ENCODE measurements around the gene APLF. TPM values are rescaled to one million over a fixed set of nuclear protein-coding genes. Genes with fewer than 3 reads are reported as not detected.
"Not testable (repeated sequence)": the region's sequence is repeated elsewhere in the genome, so short reads cannot be mapped to it uniquely, and the experiment has no call there.

The APLF gene
- total RNA-seq, 1 donor from 2014 or later = 3.3 TPM

DNA sequence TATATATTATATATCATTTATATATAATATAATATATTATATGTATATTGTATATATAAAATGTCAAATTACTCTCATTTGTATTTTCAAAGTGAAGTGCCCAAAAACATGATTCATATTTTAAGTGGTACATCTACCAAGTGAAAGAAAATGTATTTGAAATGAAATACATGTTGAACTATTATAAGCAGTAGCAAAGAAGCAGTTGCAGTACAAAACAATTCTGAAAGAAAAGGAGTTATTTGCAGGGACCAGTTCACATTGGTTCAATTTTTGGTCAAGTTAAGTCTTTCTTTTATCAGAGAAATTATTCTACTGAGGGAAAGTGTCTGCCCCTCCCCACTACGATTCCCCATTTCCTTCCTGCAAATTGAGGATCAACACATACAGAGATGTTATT is 51.9 kb downstream of the APLF start:
- intact Hi-C loops (cut with micrococcal nuclease) = loop anchor here (5.0 kb wide), 1 partner anchor 132 kb away; no protein-coding TSS in a partner anchor

DNA sequence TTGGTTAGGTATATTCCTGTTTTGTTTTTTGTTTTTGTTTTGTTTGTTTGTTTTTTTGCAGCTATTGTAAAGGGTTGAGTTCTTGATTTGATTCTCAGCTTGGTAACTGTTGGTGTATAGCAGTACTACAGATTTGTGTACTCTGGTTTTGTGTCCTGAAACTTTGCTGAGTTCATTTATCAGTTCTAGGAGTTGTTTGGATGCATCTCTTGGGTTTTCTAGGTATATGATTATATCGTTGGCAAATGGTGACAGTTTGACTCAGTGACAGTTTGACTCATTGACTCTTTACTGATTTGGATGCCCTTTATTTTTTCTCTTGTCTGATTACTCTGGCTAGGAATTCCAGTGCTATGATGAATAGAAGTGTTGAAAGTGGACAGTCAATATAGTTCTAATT is 53.7 kb downstream of the APLF start:
- intact Hi-C loops (cut with micrococcal nuclease) = loop anchor here (1.0 to 5.0 kb wide), 7 partner anchors 56 to 316 kb away; no protein-coding TSS in a partner anchor

GRCh38 chr2:68526943-68527342 is 59.6 kb downstream of the APLF start:
- intact Hi-C loops (cut with micrococcal nuclease) = not testable (repeated sequence)

DNA sequence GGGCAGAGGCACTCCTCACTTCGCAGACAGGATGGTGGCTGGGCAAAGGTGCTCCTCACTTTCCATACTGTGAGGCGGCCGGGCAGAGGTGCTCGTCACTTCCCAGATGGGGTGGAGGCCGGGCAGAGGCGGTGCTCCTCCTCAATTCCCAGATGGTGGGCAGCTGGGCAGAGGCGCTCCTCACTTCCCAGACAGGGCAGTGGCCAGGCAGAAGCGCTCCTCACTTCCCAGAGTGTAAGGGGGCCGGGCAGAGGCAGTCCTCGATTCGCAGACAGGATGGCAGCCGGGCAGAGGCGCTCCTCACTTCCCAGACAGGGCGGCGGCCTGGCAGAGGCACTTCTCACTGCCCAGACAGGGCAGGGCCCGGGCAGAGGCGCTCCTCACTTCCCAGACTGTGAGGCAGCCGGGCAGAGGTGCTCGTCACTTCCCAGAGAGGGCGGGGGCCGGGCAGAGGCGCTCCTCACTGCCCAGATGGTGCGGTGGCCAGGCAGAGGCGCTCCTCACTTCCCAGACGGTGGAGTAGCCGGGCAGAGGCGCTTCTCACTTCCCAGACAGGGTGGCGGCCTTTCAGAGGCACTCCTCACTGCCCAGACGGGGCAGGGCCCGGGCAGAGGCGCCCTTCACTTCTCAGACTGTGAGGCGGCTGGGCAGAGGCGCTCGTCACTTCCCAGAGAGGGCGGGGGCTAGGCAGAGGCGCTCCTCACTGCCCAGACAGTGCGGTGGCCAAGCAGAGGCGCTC is 60.1 kb downstream of the APLF start:
- intact Hi-C loops (cut with micrococcal nuclease) = not testable (repeated sequence)

DNA sequence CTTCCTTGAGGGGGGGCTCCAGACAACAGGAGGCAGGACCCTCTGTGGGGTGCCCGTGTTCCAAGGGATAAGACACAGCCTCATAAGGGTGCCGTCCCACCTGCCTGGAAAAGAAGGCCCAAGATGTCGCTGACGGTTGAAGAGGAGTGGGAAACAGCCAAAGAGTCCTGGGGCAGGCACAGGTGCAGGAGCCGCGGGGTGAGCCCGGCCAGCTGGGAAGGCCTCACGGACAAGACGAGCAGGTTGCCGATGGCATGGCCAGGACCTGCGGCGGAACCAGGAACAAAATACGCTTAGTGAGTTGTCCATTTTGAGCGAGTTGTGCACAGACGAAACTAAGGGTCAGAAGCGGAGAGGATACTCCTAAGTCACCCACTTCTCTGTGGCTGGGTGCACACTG is 61.8 kb downstream of the APLF start:
- intact Hi-C loops (cut with micrococcal nuclease) = not testable (repeated sequence)

- intact Hi-C loops (cut with micrococcal nuclease) = not testable (repeated sequence)
These were observed 62.3 kb downstream of the APLF start for GRCh38 chr2:68529651-68530050.

DNA sequence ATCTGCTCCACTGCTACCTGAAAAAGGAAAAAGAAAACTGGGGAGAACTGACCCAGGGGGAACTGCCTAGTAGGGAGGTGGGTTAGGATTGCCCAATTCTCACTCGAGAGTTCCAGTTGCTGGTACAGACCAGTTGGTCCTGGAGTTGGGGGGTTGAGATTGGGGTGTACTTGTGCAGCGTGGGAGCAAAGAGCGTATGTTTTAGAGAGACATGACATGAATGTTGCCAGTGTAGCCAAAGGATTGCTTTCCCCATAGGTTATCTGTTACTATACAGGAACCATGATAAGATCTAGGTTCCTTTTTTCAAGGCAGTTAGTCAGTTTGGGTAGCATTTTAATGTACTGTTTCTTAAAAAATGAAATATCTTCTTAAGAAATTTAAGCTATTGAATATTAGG is 68.6 kb downstream of the APLF start:
- intact Hi-C loops (cut with micrococcal nuclease) = no loop called here

DNA sequence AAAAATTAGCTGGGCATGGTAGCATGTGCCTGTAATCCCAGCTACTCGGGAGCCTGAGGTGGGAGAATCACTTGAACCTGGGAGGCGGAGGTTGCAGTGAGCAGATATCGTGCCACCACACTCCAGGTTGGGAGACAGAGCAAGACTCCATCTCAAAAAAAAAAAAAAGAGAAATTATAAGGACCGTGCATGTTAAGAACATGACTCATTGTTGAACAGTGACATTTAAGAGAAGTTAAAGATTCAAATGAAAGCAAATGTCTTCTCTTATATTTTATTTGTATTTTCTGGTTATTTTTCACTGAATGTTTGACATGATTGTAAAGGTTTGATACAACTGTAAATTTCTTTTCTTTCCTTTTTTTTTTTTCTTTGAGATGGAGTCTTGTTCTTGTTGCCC is 69.6 kb downstream of the APLF start:
- intact Hi-C loops (cut with micrococcal nuclease) = no loop called here

DNA sequence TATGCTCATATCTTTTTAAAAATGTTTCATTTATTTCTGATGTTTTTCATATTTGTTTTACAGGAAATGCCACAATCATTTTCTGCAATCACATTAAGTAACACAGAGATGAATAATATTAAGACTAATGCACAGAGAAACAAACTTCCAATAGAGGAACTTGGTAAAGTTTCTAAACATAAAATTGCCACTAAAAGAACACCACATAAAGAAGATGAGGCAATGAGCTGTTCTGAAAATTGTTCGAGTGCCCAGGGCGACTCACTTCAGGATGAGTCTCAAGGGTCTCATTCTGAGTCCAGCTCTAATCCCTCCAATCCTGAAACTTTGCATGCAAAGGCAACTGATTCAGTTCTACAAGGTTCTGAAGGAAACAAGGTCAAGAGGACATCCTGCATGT is 70.4 kb downstream of the APLF start:
- intact Hi-C loops (cut with micrococcal nuclease) = no loop called here

DNA sequence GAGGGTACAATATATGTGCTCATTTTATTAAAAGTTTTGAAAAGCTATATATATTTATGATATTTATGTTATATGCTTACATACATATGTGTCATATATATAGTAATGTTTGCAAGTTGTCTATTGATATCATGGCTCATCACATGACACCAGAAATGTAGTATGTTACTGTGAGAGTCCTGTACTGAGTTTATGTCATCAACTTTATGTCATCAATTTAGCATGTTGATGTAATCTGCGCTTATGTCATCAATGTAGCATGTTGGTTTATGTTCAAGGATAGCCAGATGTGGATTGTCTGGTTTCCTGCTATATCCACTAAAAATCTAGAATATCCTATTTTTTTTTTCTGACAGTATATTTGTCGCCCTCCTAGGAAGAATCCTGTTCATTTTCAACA is 77.4 kb downstream of the APLF start:
- intact Hi-C loops (cut with micrococcal nuclease) = no loop called here

DNA sequence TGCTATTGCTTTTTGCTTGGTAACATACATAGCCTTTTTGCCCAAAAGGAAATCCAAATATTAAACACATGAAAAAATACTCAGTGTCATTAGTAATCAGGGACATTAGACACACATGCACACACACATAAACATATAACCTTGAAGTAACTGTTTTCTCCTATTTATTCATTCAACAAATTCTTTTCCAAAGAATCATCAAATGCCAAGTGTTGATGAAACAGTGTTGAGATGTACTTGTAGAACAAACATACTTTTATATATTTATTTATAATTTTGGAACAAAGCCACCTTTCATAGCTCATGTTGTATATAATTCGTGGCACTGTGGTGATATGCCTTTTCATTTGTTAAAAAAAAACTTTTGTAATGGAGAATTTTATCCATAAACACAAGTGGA is 81.0 kb downstream of the APLF start:
- intact Hi-C loops (cut with micrococcal nuclease) = no loop called here

DNA sequence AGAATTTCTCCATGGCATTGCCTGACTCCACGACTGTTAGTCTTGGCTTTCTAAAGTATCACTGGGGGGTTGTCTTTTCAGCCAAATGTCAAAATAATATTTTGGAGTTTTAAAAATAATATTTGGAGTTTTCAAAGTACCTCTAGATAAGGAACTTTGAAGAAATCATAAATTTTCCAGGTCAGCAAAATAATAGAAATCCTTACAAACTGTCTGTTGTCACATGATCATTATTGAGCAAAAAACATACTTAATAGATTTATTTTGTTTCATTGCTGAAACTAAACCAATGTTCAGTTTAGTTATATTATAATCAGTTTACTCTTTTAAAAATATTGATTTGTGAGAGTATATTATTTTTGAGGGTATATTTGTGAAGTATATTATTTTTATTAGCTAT is 85.7 kb downstream of the APLF start:
- intact Hi-C loops (cut with micrococcal nuclease) = no loop called here

GRCh38 chr2:68555425-68556206 is 88.2 kb downstream of the APLF start:
- intact Hi-C loops (cut with micrococcal nuclease) = not testable (repeated sequence)

DNA sequence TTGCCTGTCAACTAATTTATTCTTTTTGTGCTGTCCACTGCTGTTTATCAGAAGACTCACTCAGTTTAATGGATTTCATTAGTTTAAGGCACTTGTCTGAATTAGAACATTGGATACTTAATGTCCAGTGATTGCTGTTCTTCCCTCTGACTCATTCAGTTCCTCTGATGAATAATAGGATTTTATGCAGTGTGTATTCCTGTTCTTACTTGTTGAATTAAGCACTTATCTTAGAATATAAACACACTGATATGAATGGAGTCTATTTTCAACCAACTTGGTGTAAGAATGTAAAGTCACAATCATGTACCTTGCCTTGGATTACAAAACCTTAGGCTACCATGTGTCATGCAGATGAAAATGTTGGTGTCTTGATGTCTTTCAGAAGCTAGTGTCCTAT is 89.0 kb downstream of the APLF start:
- intact Hi-C loops (cut with micrococcal nuclease) = no loop called here

- intact Hi-C loops (cut with micrococcal nuclease) = no loop called here
These were observed 91.2 kb downstream of the APLF start for GRCh38 chr2:68558576-68558975.

GRCh38 chr2:68559692-68560091 is 92.3 kb downstream of the APLF start:
- intact Hi-C loops (cut with micrococcal nuclease) = no loop called here

- intact Hi-C loops (cut with micrococcal nuclease) = no loop called here
These were observed 93.2 kb downstream of the APLF start for GRCh38 chr2:68560545-68560944.

- intact Hi-C loops (cut with micrococcal nuclease) = no loop called here
These were observed 94.0 kb downstream of the APLF start for GRCh38 chr2:68561372-68561771.

GRCh38 chr2:68562934-68563333 is 95.5 kb downstream of the APLF start:
- intact Hi-C loops (cut with micrococcal nuclease) = no loop called here

DNA sequence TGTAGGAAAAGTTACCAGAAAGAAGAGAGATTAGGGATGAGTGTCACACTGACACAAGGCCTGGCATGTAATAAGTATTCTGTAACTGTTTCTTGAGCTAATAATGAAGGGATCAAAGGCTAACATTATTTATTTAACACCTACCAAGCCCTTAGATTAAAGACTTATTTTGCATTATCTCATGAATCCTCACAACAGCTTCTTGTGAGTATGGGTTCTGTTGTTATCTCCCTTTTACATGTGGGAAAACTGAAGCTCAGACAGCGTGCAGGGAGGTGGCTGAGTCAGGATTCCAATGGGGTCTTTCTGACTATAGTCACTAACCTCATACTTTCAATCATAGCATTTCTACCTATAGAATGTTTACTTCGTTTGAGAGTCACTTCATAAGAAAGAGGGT is 97.0 kb downstream of the APLF start:
- intact Hi-C loops (cut with micrococcal nuclease) = no loop called here

GRCh38 chr2:68565273-68565672 is 97.9 kb downstream of the APLF start:
- intact Hi-C loops (cut with micrococcal nuclease) = no loop called here

GRCh38 chr2:68565858-68566257 is 98.5 kb downstream of the APLF start:
- intact Hi-C loops (cut with micrococcal nuclease) = no loop called here

DNA sequence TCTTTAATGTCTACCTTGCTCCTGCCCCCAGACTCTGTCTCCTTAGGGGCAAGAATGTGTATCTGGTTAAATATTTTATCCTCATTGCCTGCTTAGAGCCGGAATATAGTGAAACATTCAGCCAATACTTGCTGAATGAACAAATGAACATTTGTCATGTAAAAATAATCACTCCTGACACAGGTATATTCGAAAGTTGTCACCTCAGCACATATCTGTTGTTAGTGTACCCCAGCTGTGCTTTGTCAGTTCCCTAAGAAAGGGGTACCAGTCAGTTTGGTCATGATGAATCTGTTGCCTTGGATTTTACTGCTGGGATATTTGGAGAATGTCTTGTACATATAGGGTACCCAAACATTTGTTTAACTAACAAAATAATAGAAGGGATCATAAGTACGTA is 99.0 kb downstream of the APLF start:
- intact Hi-C loops (cut with micrococcal nuclease) = no loop called here

Measured in T-helper 1 cell treated with Interleukin-12 subunit alpha and Interleukin-12 subunit beta and Interleukin-4 antibody, amounts not matched to agents 30 ng/mL and 1 ng/mL, for 36 hours (primary cell).